HCT116 (cell line): ENCODE results near the gene MAPK14. TPM values are rescaled to one million over a fixed set of nuclear protein-coding genes. Genes with fewer than 3 reads are reported as not detected.

Experiments used
- ATAC-seq: fragments of 200-7000 bp; cut with Tn5 transposase; 2 replicates; pipeline ENCODE4 v1.9.1; 2020; ENCODE audit warnings: mild to moderate bottlenecking, moderate library complexity
- BruUV-seq: library from RNA; stranded (reverse); fragments of 400-500 nt; replicated peaks from 2 replicates; lab custom pipeline; 2021; lab: Mats Ljungman, UMichigan
- CTCF ChIA-PET: fragments of 300-600 bp; sonication (Branson Sonifier 250); formaldehyde crosslinking; loops from one replicate; lab custom pipeline; 2021; ENCODE audit warnings: antibody characterized with exemption; lab: Charles Lee
- POLR2A ChIA-PET: fragments of 300-600, 350-600 bp; sonication (Branson Sonifier 250); formaldehyde crosslinking; loops from one replicate; lab custom pipeline; 2021; ENCODE audit warnings: antibody characterized with exemption; lab: Charles Lee
- RAD21 ChIA-PET, 2 experiments: fragments of 300-600 bp; sonication (Branson Sonifier 250); formaldehyde crosslinking; loops; one replicate each; lab custom pipeline; 2023; ENCODE audit warnings: low total read pairs in 2 of 2; ENCODE audit not compliant: uncharacterized antibody in 2 of 2, unreplicated experiment in 2 of 2, low non-redundant PET in 1 of 2; lab: Charles Lee
- DNase-seq: peaks from one replicate; pipeline ENCODE4 v3.0.0-alpha.2; 2010; ENCODE audit warnings: low read depth, low spot score
- H2AFZ ChIP-seq: fragments of 200-600 bp; shearing (Covaris generic), sonication (generic); 2 replicates; pipeline ENCODE4 v1.6.1; 2017; ENCODE audit warnings: low read depth, mixed run types, mixed read lengths, antibody characterized with exemption, low read length; ENCODE audit not compliant: poor library complexity, severe bottlenecking
- H3K27ac ChIP-seq: 2 replicates; pipeline ENCODE4 v1.5.1; 2012; ENCODE audit warnings: low read depth, low read length
- H3K27me3 ChIP-seq: fragments of 200-600 bp; sonication (generic); 2 replicates; pipeline ENCODE4 v1.6.1; 2016; ENCODE audit warnings: mixed run types, low read length, mixed read lengths; ENCODE audit not compliant: insufficient read depth
- H3K36me3 ChIP-seq, 2 experiments: fragments of 200-500 bp in 1 of 2; fragments of 200-600 bp in 1 of 2; sonication (Bioruptor generic) in 1 of 2; sonication (generic) in 1 of 2; 2 replicates each; pipeline versions ENCODE4 v1.5.1 to v1.6.1; 2014 to 2016; ENCODE audit warnings: low read length in 2 of 2, inconsistent platforms in 1 of 2, mixed read lengths in 1 of 2, mixed run types in 1 of 2; ENCODE audit not compliant: insufficient read depth in 2 of 2, control insufficient read depth in 1 of 2
- H3K4me1 ChIP-seq, 2 experiments: fragments of 200-600 bp in 1 of 2; sonication (generic) in 1 of 2; 2 replicates each; pipeline versions ENCODE4 v1.5.1 to v1.6.1; 2012 to 2017; ENCODE audit warnings: low read length in 2 of 2, inconsistent platforms in 1 of 2, mild to moderate bottlenecking in 1 of 2, mixed read lengths in 1 of 2, mixed run types in 1 of 2, moderate library complexity in 1 of 2; ENCODE audit not compliant: insufficient read depth in 2 of 2, control insufficient read depth in 1 of 2
- H3K4me2 ChIP-seq: fragments of 200-600 bp; sonication (generic); 2 replicates; pipeline ENCODE4 v1.6.1; 2017; ENCODE audit warnings: mixed run types, low read length, mixed read lengths
- H3K4me3 ChIP-seq, 2 experiments: fragments of 200-600 bp in 1 of 2; sonication (generic) in 1 of 2; replicated peaks in 1 of 2; 2 replicates each; pipeline ENCODE4 v1.5.1; 2011 to 2016; ENCODE audit warnings: low read length in 2 of 2, control low read depth in 1 of 2, low read depth in 1 of 2, mild to moderate bottlenecking in 1 of 2, mixed read lengths in 1 of 2, mixed run types in 1 of 2
- H3K79me2 ChIP-seq: fragments of 200-600 bp; sonication (generic); 2 replicates; pipeline ENCODE4 v1.6.1; 2017; ENCODE audit warnings: mild to moderate bottlenecking, mixed run types, low read length, moderate library complexity, mixed read lengths; ENCODE audit not compliant: insufficient read depth
- H3K9ac ChIP-seq: fragments of 200-600 bp; sonication (generic); 2 replicates; pipeline ENCODE4 v1.6.1; 2016; ENCODE audit warnings: low read length, mixed read lengths
- H3K9me2 ChIP-seq: fragments of 200-600 bp; sonication (generic), shearing (Covaris generic); 2 replicates; pipeline ENCODE4 v1.6.1; 2017; ENCODE audit warnings: mixed run types, mild to moderate bottlenecking, moderate library complexity; ENCODE audit not compliant: insufficient read depth
- H3K9me3 ChIP-seq, 2 experiments: fragments of 200-500 bp in 1 of 2; fragments of 200-600 bp in 1 of 2; sonication (Bioruptor generic) in 1 of 2; sonication (generic) in 1 of 2; 2 replicates each; pipeline ENCODE4 v1.6.1; 2014 to 2017; ENCODE audit warnings: low read length in 2 of 2, mixed read lengths in 2 of 2, inconsistent platforms in 1 of 2, low read depth in 1 of 2, mild to moderate bottlenecking in 1 of 2, mixed run types in 1 of 2, moderate library complexity in 1 of 2; ENCODE audit not compliant: control insufficient read depth in 1 of 2, insufficient read depth in 1 of 2
- H4K20me1 ChIP-seq: fragments of 200-600 bp; sonication (generic), shearing (Covaris generic); 2 replicates; pipeline ENCODE4 v1.6.1; 2017; ENCODE audit warnings: mixed run types, mild to moderate bottlenecking, moderate library complexity; ENCODE audit not compliant: insufficient read depth
- ATF3 ChIP-seq: IDR thresholded peaks from 2 replicates; pipeline ENCODE4 v1.6.1; 2012
- CEBPB ChIP-seq: IDR thresholded peaks from 2 replicates; pipeline ENCODE4 v1.6.1; 2012; ENCODE audit warnings: low read depth
- EGR1 ChIP-seq: IDR thresholded peaks from 2 replicates; pipeline ENCODE4 v1.6.1; 2012; ENCODE audit warnings: low read depth
- EZH2phosphoT487 ChIP-seq: fragments of 200-600 bp; IDR thresholded peaks from 2 replicates; pipeline ENCODE4 v1.6.1; 2018; ENCODE audit warnings: antibody characterized with exemption, borderline replicate concordance
- POLR2AphosphoS5 ChIP-seq: IDR thresholded peaks from 2 replicates; pipeline ENCODE4 v1.6.1; 2011; ENCODE audit warnings: mild to moderate bottlenecking, low read depth, low read length, moderate library complexity
- RAD21 ChIP-seq: IDR thresholded peaks from 2 replicates; pipeline ENCODE4 v1.6.1; 2012; ENCODE audit warnings: low read depth, mild to moderate bottlenecking
- REST ChIP-seq: IDR thresholded peaks from 2 replicates; pipeline ENCODE4 v1.6.1; 2012; ENCODE audit warnings: low read depth
- SIN3A ChIP-seq: IDR thresholded peaks from 2 replicates; pipeline ENCODE4 v1.6.1; 2012; ENCODE audit warnings: low read depth
- intact Hi-C: fragments of 100-400 bp; cut with micrococcal nuclease; formaldehyde crosslinking; loops from 2 replicates; pipeline ENCODE4 v1.10.0; 2022
- total RNA-seq: library from RNA; stranded (reverse); gene quantifications from one replicate; pipeline ENCODE4 v1.2.1, GENCODE V29; 2021; ENCODE audit not compliant: unreplicated experiment

Gene MAPK14
- total RNA-seq, 1 experiment from 2014 or later, result 34.2 TPM

- no peaks in the 10 kb centered on the region for H3K36me3 ChIP-seq
- no peaks in the 10 kb centered on the region for H3K9me2 ChIP-seq
- H3K27ac ChIP-seq, result no peak overlapping the region
- H3K4me3 ChIP-seq, result no peak overlapping the region
- BruUV-seq, result no TSS peak
- H3K4me2 ChIP-seq, result no peak overlapping the region
- peaks cover 6 to 13% of the 10 kb centered on the region in 2 experiments; a peak in 3 of 4 replicates for H3K4me1 ChIP-seq
- no peaks in the 10 kb centered on the region for H3K9me3 ChIP-seq
- ATAC-seq, result no peak
- ChIA-PET RAD21 (no interaction called here), POLR2A (no interaction called here), CTCF (interaction anchor here (0.8 kb wide), 1 partner anchor 41 kb away, joined by 3 read pairs; the partner anchor contains the start of gene MAPK14)
- no peak overlapping the region for H3K9ac ChIP-seq
- no peaks in the 10 kb centered on the region for H3K27me3 ChIP-seq
- H2AFZ ChIP-seq, result no peak overlapping the region
- H3K79me2 ChIP-seq, result peaks cover 70% of the 10 kb centered on the region
- intact Hi-C loops, result no loop called here
- no peak for DNase-seq
- TF ChIP-seq EZH2phosphoT487 (no peak), POLR2AphosphoS5 (no peak), SIN3A (no peak), EGR1 (no peak), REST (no peak), ATF3 (no peak), RAD21 (no peak), CEBPB (no peak)
- no peaks in the 10 kb centered on the region for H4K20me1 ChIP-seq
These were observed 41.0 kb downstream of the MAPK14 start for GRCh38 chr6:36068586-36068985.
